ENCODE measurements around the gene RNF225.
"Not testable (repeated sequence)": the region's sequence is repeated elsewhere in the genome, so short reads cannot be mapped to it uniquely, and the experiment has no call there.

Gene RNF225

GRCh38 chr19:58395220-58395978 lies at the start of gene RNF225:
Gene RNF225 (plus strand): TSS chr19:58395656. CDS start chr19:58396090, 434 bp downstream.
- Histone ChIP-seq H3K4me3 (replicated peaks; ENCODE audit: low read depth, low read length) (no peak within 1 kb of the TSS), H3K27me3 (replicated peaks; ENCODE audit: control insufficient read depth, insufficient read depth, low read length) (no peaks in the 10 kb centered on the region), H3K36me3 (ENCODE audit: control insufficient read depth, insufficient read depth, low read length) (peaks cover 34% of the 10 kb centered on the region)
- no peak for TF ChIP-seq CTCF (IDR thresholded peaks at IDR 0.05; ENCODE audit: insufficient read depth, low read length, poor library complexity, severe bottlenecking)
- DNase-seq (ENCODE audit: extremely low read depth, insufficient read length): no peak

DNA sequence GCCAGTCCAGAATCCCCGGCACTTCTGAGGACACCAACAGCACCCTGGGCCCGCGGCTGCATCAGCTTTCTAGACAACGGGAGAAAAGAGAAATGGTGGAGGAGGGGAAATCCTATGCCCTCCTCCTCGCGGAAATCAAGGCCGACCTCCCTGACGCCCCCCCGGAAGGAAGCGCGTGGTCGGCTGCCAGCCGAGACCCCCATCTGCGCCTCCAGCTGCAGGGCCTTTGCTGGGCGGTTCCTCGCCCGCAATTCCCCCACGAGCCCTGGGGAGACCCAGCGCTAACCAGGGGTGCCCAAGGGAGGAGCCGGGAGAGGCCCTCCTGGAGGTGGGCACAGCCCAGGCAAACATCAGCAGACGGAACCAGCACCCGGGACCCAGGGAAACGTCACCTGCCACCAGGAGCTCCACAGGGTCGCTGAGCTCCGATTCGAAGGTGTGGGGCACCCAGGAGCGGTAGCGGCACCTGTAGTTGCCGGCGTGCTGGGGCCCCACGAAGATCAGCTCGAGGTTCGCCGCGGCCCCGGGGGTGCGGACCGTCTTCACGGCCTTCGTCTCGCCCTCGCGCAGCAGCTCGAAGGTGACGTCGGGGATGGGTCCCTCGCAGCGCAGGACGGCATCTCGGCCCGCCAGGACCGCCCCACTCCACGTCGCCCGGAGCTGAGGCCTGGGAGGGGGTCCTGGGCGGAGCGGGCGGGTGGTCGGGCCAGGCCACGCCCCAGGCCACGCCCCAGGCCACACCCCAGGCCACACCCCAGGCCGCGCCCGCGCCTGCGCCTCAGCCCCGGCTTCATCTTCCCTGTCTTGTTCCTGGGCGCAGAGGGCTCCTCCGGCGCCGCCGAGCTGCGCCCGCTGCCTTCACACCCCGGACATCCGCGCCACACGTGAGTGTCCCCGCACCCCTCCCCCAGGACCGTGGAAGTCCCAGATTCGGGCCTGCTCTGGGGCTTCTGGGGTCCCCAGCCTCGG lies 48.2 kb upstream of the RNF225 start:
- peak; percentile 84 for DNase-seq (ENCODE audit: extremely low read depth, insufficient read length)
- TF ChIP-seq CTCF (IDR thresholded peaks at IDR 0.05; ENCODE audit: insufficient read depth, low read length, poor library complexity, severe bottlenecking): no peak
- peaks cover 2% of the 10 kb centered on the region for H3K36me3 ChIP-seq (ENCODE audit: control insufficient read depth, insufficient read depth, low read length)
- peak overlapping the region; percentile 84 for H3K4me3 ChIP-seq (replicated peaks; ENCODE audit: low read depth, low read length)
- H3K27me3 ChIP-seq (replicated peaks; ENCODE audit: control insufficient read depth, insufficient read depth, low read length): no peaks in the 10 kb centered on the region

DNA sequence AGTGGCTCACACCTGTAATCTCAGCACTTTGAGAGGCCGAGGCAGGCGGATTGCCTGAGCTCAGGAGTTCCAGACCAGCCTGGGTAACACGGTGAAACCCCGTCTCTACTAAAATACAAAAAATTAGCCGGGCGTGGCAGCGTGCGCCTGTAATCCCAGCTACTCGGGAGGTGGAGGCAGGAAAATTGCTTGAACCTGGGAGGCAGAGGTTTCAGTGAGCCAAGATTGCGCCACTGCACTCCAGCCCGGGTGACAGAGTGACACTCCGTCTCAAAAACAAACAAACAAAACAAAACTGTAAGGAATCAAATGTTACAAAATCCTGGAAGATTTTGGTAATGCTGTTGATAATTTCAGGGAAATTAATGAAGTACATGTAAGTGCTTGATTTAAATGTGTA lies 47.4 kb upstream of the RNF225 start:
- DNase-seq (ENCODE audit: extremely low read depth, insufficient read length); H3K27me3 ChIP-seq (replicated peaks; ENCODE audit: control insufficient read depth, insufficient read depth, low read length); H3K36me3 ChIP-seq (ENCODE audit: control insufficient read depth, insufficient read depth, low read length): not testable (repeated sequence)
- peak overlapping the region; percentile 84 for H3K4me3 ChIP-seq (replicated peaks; ENCODE audit: low read depth, low read length)

DNA sequence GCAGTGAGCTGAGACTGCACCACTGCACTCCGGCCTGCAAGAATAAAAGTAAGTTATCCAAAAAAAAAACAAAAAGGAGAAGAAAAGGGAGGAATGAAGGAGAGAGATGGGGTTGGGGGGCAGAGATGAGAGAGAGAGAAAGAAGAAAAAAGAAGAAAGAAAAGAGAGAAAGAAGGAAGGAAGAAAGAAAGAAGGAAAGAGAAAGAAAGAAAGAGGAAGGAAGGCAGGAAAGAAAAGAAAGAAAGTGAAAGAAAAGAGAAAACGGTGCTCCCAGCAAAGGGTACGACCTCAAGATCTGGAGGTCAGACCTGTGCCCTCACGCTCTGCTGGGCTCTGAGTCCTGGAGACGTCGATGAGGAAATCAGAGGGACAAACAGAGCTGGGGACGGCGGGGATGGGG lies 45.9 kb upstream of the RNF225 start:
- no peak for DNase-seq (ENCODE audit: extremely low read depth, insufficient read length)
- no peaks in the 10 kb centered on the region for H3K27me3 ChIP-seq (replicated peaks; ENCODE audit: control insufficient read depth, insufficient read depth, low read length)
- no peak overlapping the region for H3K4me3 ChIP-seq (replicated peaks; ENCODE audit: low read depth, low read length)
- no peak for TF ChIP-seq CTCF (IDR thresholded peaks at IDR 0.05; ENCODE audit: insufficient read depth, low read length, poor library complexity, severe bottlenecking)
- H3K36me3 ChIP-seq (ENCODE audit: control insufficient read depth, insufficient read depth, low read length): peaks cover 2% of the 10 kb centered on the region

DNA sequence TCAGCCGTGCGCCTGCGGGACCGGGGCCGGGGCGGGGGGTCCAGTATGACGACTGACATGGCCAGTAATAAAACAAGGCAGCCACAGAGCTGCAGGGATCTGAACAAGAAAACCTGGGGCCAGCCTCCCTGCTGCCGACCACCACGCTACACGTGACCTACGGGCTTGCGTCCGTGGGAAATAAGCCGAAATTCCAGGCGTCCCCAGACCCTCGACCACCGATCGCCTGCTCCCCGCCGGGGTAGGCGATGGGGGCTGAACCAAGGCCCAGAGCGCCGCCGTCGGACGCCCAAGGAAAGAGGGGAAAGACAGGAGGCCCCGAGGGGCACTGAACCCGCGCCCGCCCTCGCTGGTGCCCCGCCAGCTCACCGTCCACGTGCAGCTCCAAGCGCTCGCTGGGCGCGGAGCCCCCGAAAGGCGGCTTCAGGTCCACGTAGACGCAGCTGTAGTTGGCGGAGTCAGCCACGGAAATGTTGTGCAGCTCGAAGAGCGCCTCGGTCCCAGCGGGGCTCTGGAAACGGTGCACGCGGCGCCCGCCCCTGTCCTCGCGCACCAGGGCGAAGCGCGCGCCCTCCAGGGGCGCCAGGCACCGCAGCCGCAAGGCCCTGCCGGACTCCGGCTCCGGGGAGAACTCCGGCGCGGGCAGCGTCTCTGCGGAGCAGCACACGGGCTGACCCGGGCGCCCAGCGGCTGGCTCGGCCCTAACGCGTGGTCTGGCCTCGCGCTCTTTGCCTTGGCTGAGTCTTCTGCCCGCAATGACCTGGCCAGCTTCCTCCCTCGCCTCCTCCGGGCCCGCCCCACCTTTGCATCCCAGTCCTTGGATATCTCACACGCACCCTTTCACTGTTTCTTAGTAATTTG lies 45.2 kb upstream of the RNF225 start:
- no peak overlapping the region for H3K4me3 ChIP-seq (replicated peaks; ENCODE audit: low read depth, low read length)
- peaks cover 2% of the 10 kb centered on the region for H3K36me3 ChIP-seq (ENCODE audit: control insufficient read depth, insufficient read depth, low read length)
- H3K27me3 ChIP-seq (replicated peaks; ENCODE audit: control insufficient read depth, insufficient read depth, low read length): no peaks in the 10 kb centered on the region
- DNase-seq (ENCODE audit: extremely low read depth, insufficient read length): no peak
- TF ChIP-seq CTCF (IDR thresholded peaks at IDR 0.05; ENCODE audit: insufficient read depth, low read length, poor library complexity, severe bottlenecking): no peak

All from GM06990 (cell line).